Measurements from ENCODE around the gene AKAP13. TPM values are rescaled to one million over a fixed set of nuclear protein-coding genes. Genes with fewer than 3 reads are reported as not detected.

AKAP13 gene
- total and polyA plus RNA-seq, 2 of the 13 experiments (the other 11 are each of a cell fraction or from before 2014, with no cell fraction given): 6.7 to 27.1 TPM

DNA sequence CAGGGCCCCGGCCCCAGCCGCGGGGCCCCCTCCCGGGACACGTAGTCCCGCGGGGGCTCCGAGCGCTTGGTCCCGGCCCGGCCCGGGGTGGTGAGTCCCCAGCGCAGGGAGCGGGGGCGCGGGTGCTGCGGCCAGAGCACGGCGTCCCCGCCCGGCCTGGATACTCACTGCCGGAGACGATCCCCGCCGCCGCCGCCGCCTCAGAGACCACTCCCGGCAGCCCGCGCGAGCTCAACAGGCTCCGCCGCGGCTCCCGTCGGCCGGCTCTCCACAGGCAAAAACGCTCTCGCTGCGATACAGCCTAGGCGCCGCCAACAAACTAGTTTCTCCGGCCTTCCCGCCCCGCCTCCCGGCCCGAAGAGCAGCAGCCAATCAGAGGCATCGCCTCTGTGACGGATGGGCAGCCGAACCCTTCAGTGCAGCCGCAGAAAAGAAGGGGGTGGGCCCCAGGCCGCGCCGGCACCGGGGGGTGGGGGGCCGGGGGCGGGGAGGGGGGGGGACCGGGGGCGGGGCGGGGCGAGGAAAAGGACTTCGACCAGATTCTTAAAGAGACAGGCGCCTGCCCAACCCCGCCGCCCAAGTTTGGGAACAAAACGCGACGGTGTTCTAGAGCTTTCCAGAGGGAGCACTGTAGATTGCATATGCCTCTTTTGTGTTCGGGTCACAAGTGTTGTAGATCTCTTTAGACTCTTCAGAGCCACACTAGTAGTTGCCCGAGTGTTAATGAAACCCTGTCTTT is 414.4 kb downstream of the AKAP13 start, which contains the start of gene KLHL25 (continued):
- TF ChIP-seq, protein P1, sequence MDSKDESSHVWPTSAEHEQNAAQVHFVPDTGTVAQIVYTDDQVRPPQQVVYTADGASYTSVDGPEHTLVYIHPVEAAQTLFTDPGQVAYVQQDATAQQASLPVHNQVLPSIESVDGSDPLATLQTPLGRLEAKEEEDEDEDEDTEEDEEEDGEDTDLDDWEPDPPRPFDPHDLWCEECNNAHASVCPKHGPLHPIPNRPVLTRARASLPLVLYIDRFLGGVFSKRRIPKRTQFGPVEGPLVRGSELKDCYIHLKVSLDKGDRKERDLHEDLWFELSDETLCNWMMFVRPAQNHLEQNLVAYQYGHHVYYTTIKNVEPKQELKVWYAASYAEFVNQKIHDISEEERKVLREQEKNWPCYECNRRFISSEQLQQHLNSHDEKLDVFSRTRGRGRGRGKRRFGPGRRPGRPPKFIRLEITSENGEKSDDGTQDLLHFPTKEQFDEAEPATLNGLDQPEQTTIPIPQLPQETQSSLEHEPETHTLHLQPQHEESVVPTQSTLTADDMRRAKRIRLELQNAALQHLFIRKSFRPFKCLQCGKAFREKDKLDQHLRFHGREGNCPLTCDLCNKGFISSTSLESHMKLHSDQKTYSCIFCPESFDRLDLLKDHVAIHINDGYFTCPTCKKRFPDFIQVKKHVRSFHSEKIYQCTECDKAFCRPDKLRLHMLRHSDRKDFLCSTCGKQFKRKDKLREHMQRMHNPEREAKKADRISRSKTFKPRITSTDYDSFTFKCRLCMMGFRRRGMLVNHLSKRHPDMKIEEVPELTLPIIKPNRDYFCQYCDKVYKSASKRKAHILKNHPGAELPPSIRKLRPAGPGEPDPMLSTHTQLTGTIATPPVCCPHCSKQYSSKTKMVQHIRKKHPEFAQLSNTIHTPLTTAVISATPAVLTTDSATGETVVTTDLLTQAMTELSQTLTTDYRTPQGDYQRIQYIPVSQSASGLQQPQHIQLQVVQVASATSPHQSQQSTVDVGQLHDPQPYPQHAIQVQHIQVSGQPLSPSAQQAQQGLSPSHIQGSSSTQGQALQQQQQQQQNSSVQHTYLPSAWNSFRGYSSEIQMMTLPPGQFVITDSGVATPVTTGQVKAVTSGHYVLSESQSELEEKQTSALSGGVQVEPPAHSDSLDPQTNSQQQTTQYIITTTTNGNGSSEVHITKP (CRISPR knock-in tag; IDR thresholded peaks at IDR 0.05; ENCODE audit: low read depth): no peak; the same call in 1 of the 2 replicates
- TF ChIP-seq HDAC6 (IDR thresholded peaks at IDR 0.05; ENCODE audit: low read depth, low read length) (no peak), ZKSCAN1 (IDR thresholded peaks at IDR 0.05; ENCODE audit: low read length) (no peak), PHF21A (CRISPR knock-in tag; IDR thresholded peaks at IDR 0.05) (no peak), ZNF296 (CRISPR knock-in tag; conservative IDR thresholded peaks at IDR 0.05) (no peak), TP53 (CRISPR knock-in tag; conservative IDR thresholded peaks at IDR 0.05) (no peak), RXRA (CRISPR knock-in tag; IDR thresholded peaks at IDR 0.05) (no peak), ZNF224 (CRISPR knock-in tag; IDR thresholded peaks at IDR 0.05) (no peak), POLR2A (IDR thresholded peaks at IDR 0.05; ENCODE audit: insufficient read depth in 1 of 2, low read depth in 2 of 2, low read length in 2 of 2) (peak; percentile 68 to 80), HNRNPL (IDR thresholded peaks at IDR 0.05; ENCODE audit: low read depth, low read length) (no peak), ZNF124 (CRISPR knock-in tag; IDR thresholded peaks at IDR 0.05) (no peak), RELA (CRISPR knock-in tag; IDR thresholded peaks at IDR 0.05) (no peak), TOE1 (CRISPR knock-in tag; IDR thresholded peaks at IDR 0.05) (no peak), KAT2B (IDR thresholded peaks at IDR 0.05; ENCODE audit: borderline replicate concordance, low read depth, low read length) (no peak), POLR2AphosphoS5 (IDR thresholded peaks at IDR 0.05; ENCODE audit: low read depth, low read length) (peak; percentile 69), ESRRA (CRISPR knock-in tag; IDR thresholded peaks at IDR 0.05; ENCODE audit: low read depth) (no peak), MTF2 (CRISPR knock-in tag; IDR thresholded peaks at IDR 0.05; ENCODE audit: borderline replicate concordance) (no peak), ZNF282 (IDR thresholded peaks at IDR 0.05; ENCODE audit: partially characterized antibody) (no peak), U2AF2 (IDR thresholded peaks at IDR 0.05; ENCODE audit: low read depth, low read length) (no peak), CC2D1A (CRISPR knock-in tag; IDR thresholded peaks at IDR 0.05) (no peak), GFI1 (CRISPR knock-in tag; IDR thresholded peaks at IDR 0.05; ENCODE audit: borderline replicate concordance) (0 out of 2 replicates have a peak, but pooled peaks have one; percentile 30), MXD3 (CRISPR knock-in tag; IDR thresholded peaks at IDR 0.05) (0 out of 2 replicates have a peak, but pooled peaks have one; percentile 14), MZF1 (CRISPR knock-in tag; IDR thresholded peaks at IDR 0.05; ENCODE audit: borderline replicate concordance) (no peak), ZNF776 (CRISPR knock-in tag; IDR thresholded peaks at IDR 0.05) (no peak), MAFK (conservative IDR thresholded peaks at IDR 0.05 in 1 of 2, IDR thresholded peaks at IDR 0.05 in 1 of 2; ENCODE audit: low read length in 2 of 2) (no peak), CENPT (CRISPR knock-in tag; IDR thresholded peaks at IDR 0.05; ENCODE audit: low read depth) (no peak), ZNF121 (CRISPR knock-in tag; IDR thresholded peaks at IDR 0.05) (no peak), SMC3 (IDR thresholded peaks at IDR 0.05; ENCODE audit: low read length) (no peak)
- TF ChIP-seq, protein P2, sequence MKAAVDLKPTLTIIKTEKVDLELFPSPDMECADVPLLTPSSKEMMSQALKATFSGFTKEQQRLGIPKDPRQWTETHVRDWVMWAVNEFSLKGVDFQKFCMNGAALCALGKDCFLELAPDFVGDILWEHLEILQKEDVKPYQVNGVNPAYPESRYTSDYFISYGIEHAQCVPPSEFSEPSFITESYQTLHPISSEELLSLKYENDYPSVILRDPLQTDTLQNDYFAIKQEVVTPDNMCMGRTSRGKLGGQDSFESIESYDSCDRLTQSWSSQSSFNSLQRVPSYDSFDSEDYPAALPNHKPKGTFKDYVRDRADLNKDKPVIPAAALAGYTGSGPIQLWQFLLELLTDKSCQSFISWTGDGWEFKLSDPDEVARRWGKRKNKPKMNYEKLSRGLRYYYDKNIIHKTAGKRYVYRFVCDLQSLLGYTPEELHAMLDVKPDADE (CRISPR knock-in tag; IDR thresholded peaks at IDR 0.05): no peak
